IMR-90 (cell line): ENCODE measurements around the gene KLRC1. TPM values are rescaled to one million over a fixed set of nuclear protein-coding genes. Genes with fewer than 3 reads are reported as not detected.

Experiments used
- ATAC-seq: fragments of 200-7000 bp; cut with Tn5 transposase; 2 replicates; pipeline ENCODE4 v1.9.1; 2020; ENCODE audit warnings: low read depth, mild to moderate bottlenecking, moderate library complexity
- BruUV-seq: library from RNA; stranded (reverse); fragments of 400-500 nt; replicated peaks from 2 replicates; lab custom pipeline; 2021; lab: Mats Ljungman, UMichigan
- CTCF ChIA-PET: fragments of 300-600 bp; formaldehyde crosslinking; extraction: SDS; loops from one replicate; lab custom pipeline; 2021; ENCODE audit warnings: antibody characterized with exemption; lab: Yijun Ruan, JAX
- POLR2A ChIA-PET: fragments of 300-600 bp; sonication (Branson Sonifier 250); formaldehyde crosslinking; loops from one replicate; lab custom pipeline; 2022; ENCODE audit warnings: antibody characterized with exemption; ENCODE audit not compliant: unreplicated experiment; lab: Charles Lee
- DNase-seq: peaks from one replicate; pipeline ENCODE4 v3.0.0; 2013
- H2AFZ ChIP-seq: replicated peaks from 2 replicates; pipeline ENCODE3; 2013; ENCODE audit warnings: low read length, mild to moderate bottlenecking; ENCODE audit not compliant: poor library complexity
- H2AK5ac ChIP-seq: 2 replicates; pipeline ENCODE4 v1.6.1; 2013; ENCODE audit warnings: low read depth, low read length, inconsistent platforms
- H2AK9ac ChIP-seq: replicated peaks from 2 replicates; pipeline ENCODE3; 2013; ENCODE audit warnings: mild to moderate bottlenecking, low read depth, low read length, moderate library complexity; ENCODE audit not compliant: poor library complexity
- H2BK120ac ChIP-seq: 2 replicates; pipeline ENCODE4 v1.6.1; 2013; ENCODE audit warnings: low read depth, low read length, inconsistent platforms
- H2BK15ac ChIP-seq: 3 replicates; pipeline ENCODE4 v1.6.1; 2013; ENCODE audit warnings: low read depth, low read length, inconsistent platforms
- H2BK20ac ChIP-seq: 2 replicates; pipeline ENCODE4 v1.6.1; 2013; ENCODE audit warnings: low read depth, mild to moderate bottlenecking, inconsistent platforms, low read length, moderate library complexity
- H2BK5ac ChIP-seq: 2 replicates; pipeline ENCODE4 v1.6.1; 2013; ENCODE audit warnings: mild to moderate bottlenecking, low read depth, low read length, inconsistent platforms; ENCODE audit not compliant: poor library complexity, severe bottlenecking
- H3K14ac ChIP-seq: replicated peaks from 2 replicates; pipeline ENCODE4 v1.6.1; 2013; ENCODE audit warnings: low read depth, low read length, inconsistent platforms
- H3K18ac ChIP-seq: 2 replicates; pipeline ENCODE4 v1.6.1; 2013; ENCODE audit warnings: low read depth, low read length, control low read depth
- H3K23ac ChIP-seq: 2 replicates; pipeline ENCODE4 v1.6.1; 2013; ENCODE audit warnings: low read depth, low read length, inconsistent platforms
- H3K27ac ChIP-seq: 2 replicates; pipeline ENCODE4 v1.5.1; 2013; ENCODE audit warnings: mild to moderate bottlenecking, control low read depth, low read length; ENCODE audit not compliant: insufficient read depth
- H3K27me3 ChIP-seq: 2 replicates; pipeline ENCODE4 v1.6.1; 2013; ENCODE audit warnings: low read length; ENCODE audit not compliant: control insufficient read depth, insufficient read depth
- H3K36me3 ChIP-seq: 2 replicates; pipeline ENCODE4 v1.6.1; 2013; ENCODE audit warnings: low read length, mixed read lengths; ENCODE audit not compliant: control insufficient read depth, insufficient read depth
- H3K4ac ChIP-seq: 2 replicates; pipeline ENCODE4 v1.6.1; 2013; ENCODE audit warnings: low read depth, low read length, inconsistent platforms
- H3K4me1 ChIP-seq: 2 replicates; pipeline ENCODE4 v1.6.1; 2013; ENCODE audit warnings: low read length, mixed read lengths; ENCODE audit not compliant: control insufficient read depth, insufficient read depth
- H3K4me2 ChIP-seq: 2 replicates; pipeline ENCODE4 v1.6.1; 2013; ENCODE audit warnings: low read depth, mild to moderate bottlenecking, control low read depth, low read length, moderate library complexity
- H3K4me3 ChIP-seq: 2 replicates; pipeline ENCODE4 v1.5.1; 2013; ENCODE audit warnings: low read depth, mild to moderate bottlenecking, control low read depth, low read length, moderate library complexity; ENCODE audit not compliant: insufficient read depth
- H3K56ac ChIP-seq: 2 replicates; pipeline ENCODE4 v1.6.1; 2013; ENCODE audit warnings: low read length, inconsistent platforms; ENCODE audit not compliant: insufficient read depth; ENCODE audit errors: extremely low read depth
- H3K79me1 ChIP-seq, 2 experiments: 2 replicates each; pipeline ENCODE4 v1.6.1; 2013; ENCODE audit warnings: low read length in 2 of 2, inconsistent platforms in 1 of 2, low read depth in 1 of 2
- H3K9ac ChIP-seq: 2 replicates; pipeline ENCODE4 v1.6.1; 2013; ENCODE audit warnings: low read depth, low read length, control low read depth
- H3K9me1 ChIP-seq: 2 replicates; pipeline ENCODE4 v1.6.1; 2013; ENCODE audit warnings: low read length, inconsistent platforms; ENCODE audit not compliant: insufficient read depth
- H3K9me3 ChIP-seq: 2 replicates; pipeline ENCODE4 v1.6.1; 2013; ENCODE audit warnings: low read length; ENCODE audit not compliant: control insufficient read depth, insufficient read depth
- H4K20me1 ChIP-seq: 2 replicates; pipeline ENCODE4 v1.6.1; 2013; ENCODE audit warnings: low read length, inconsistent platforms; ENCODE audit not compliant: insufficient read depth
- H4K5ac ChIP-seq: 2 replicates; pipeline ENCODE4 v1.6.1; 2013; ENCODE audit warnings: mild to moderate bottlenecking, low read depth, low read length, control low read depth
- H4K8ac ChIP-seq, 2 experiments: 2 replicates each; pipeline ENCODE4 v1.6.1; 2013; ENCODE audit warnings: low read depth in 2 of 2, low read length in 2 of 2, control low read depth in 1 of 2, inconsistent platforms in 1 of 2
- H4K91ac ChIP-seq: 2 replicates; pipeline ENCODE4 v1.6.1; 2013; ENCODE audit warnings: low read depth, low read length, inconsistent platforms; ENCODE audit not compliant: insufficient read depth
- FOS ChIP-seq: fragments of 150-350 bp; IDR thresholded peaks from 2 replicates; pipeline ENCODE4 v1.6.1; 2016; ENCODE audit warnings: low read depth, low read length
- WGBS, 2 experiments: methylation state at CpG; one replicate each; pipeline versions ENCODE4 v1.1.5 to v1.1.7; 2013; ENCODE audit warnings: missing lambda C conversion rate in 2 of 2; ENCODE audit not compliant: insufficient read length in 1 of 2; ENCODE audit errors: extremely low coverage in 2 of 2; 5-methylcytosine and 5-hydroxymethylcytosine counted together
- dilution Hi-C: fragments of 300-500 bp; cut with HindIII; formaldehyde crosslinking; loops from one replicate; pipeline ENCODE4 v1.14.3; 2018; ENCODE audit warnings: low sequenced_read_pairs; ENCODE audit not compliant: unreplicated experiment
- in situ Hi-C: fragments of 300-500 bp; cut with MboI; formaldehyde crosslinking; loops from 3 replicates; pipeline ENCODE4 v1.14.3; 2019; ENCODE audit warnings: low sequenced_read_pairs, inconsistent platforms, mixed read lengths
- intact Hi-C: fragments of 100-400 bp; cut with micrococcal nuclease; formaldehyde crosslinking; loops from 2 replicates; pipeline ENCODE4 v1.10.0; 2022
- polyA plus RNA-seq, 3 experiments: library from polyadenylated mRNA; depleted of rRNA; stranded (reverse); fragments of >200 nt; gene quantifications; 2 replicates each; pipeline ENCODE4 v1.2.3, GENCODE V29; 2012; ENCODE audit warnings: low replicate concordance in 1 of 3
- total RNA-seq: library from RNA; depleted of rRNA; stranded (reverse); fragments of >200 nt; gene quantifications from 2 replicates; pipeline ENCODE4 v1.2.3, GENCODE V29; 2012

The KLRC1 gene
- total and polyA plus RNA-seq, 2 of the 4 experiments (the other 2 are of a cell fraction): not detected

GRCh38 chr12:10408842-10409241 is 44.3 kb downstream of the KLRC1 start:
- in situ Hi-C loops (no loop called here), dilution Hi-C loops (no loop called here), intact Hi-C loops (loop anchor here (10.0 kb wide), 1 partner anchor 46 kb away; the partner anchor contains the start of gene KLRC1)
- Histone ChIP-seq H2AFZ (no peak overlapping the region), H2BK15ac (no peak overlapping the region), H2BK5ac (no peak overlapping the region), H3K18ac (no peak overlapping the region), H3K23ac (no peak overlapping the region), H3K14ac (no peak overlapping the region), H3K9me1 (no peaks in the 10 kb centered on the region), H3K27me3 (peaks cover 3% of the 10 kb centered on the region), H4K20me1 (no peaks in the 10 kb centered on the region), H3K9me3 (peaks cover 3% of the 10 kb centered on the region; the same call in 1 of the 2 replicates), H3K79me1 (no peaks in the 10 kb centered on the region), H3K27ac (no peak overlapping the region), H4K5ac (no peak overlapping the region), H3K4me1 (no peaks in the 10 kb centered on the region), H4K91ac (no peak overlapping the region), H2BK20ac (no peak overlapping the region), H3K36me3 (no peaks in the 10 kb centered on the region), H3K4me3 (no peak overlapping the region), H2AK9ac (no peak overlapping the region), H3K4me2 (no peak overlapping the region), H3K9ac (no peak overlapping the region), H4K8ac (no peak overlapping the region), H2BK120ac (no peak overlapping the region), H3K4ac (no peak overlapping the region), H3K56ac (no peak overlapping the region), H2AK5ac (no peak overlapping the region)
- TF ChIP-seq FOS: no peak
- ATAC-seq (no peak), DNase-seq (no peak)
- BruUV-seq: no TSS peak
- CTCF ChIA-PET: no interaction called here
- POLR2A ChIA-PET: no interaction called here
- WGBS, 2 experiments: no CpG with 5 or more reads among the region's 3 CpGs
